ENCODE data around the gene NTNG2.
"Not testable (repeated sequence)": the region's sequence is repeated elsewhere in the genome, so short reads cannot be mapped to it uniquely, and the experiment has no call there.

Gene NTNG2, protein sequence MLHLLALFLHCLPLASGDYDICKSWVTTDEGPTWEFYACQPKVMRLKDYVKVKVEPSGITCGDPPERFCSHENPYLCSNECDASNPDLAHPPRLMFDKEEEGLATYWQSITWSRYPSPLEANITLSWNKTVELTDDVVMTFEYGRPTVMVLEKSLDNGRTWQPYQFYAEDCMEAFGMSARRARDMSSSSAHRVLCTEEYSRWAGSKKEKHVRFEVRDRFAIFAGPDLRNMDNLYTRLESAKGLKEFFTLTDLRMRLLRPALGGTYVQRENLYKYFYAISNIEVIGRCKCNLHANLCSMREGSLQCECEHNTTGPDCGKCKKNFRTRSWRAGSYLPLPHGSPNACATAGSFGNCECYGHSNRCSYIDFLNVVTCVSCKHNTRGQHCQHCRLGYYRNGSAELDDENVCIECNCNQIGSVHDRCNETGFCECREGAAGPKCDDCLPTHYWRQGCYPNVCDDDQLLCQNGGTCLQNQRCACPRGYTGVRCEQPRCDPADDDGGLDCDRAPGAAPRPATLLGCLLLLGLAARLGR

DNA sequence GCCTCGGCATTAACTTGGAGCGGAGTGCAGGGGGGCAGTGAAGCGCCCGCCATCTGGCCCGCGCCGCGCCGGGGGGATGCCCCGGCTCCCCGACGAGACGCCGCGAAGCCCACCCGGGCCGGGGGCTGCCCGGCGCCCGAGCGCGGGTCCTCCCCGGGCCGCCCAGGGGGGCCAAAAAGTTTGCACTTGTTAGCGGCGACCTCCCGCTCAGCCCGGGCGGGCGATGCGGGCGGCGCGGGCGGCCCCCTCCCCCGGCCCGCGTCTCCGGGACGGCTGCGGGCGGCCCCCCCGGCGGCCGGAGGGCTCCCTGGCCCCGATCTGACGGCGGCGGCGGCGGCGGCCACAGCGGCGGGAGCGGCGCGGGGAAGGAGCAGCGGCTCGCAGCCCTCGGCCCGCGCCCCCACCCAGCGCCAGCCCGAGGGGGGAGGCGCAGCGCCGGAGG is at the start of gene NTNG2:
Gene NTNG2, plus strand, starts transcription at position 316 of the 442 bp plus-strand sequence. CDS start 4,774 bp downstream, outside the sequence.
- no peak for DNase-seq (ENCODE audit: low spot score)

DNA sequence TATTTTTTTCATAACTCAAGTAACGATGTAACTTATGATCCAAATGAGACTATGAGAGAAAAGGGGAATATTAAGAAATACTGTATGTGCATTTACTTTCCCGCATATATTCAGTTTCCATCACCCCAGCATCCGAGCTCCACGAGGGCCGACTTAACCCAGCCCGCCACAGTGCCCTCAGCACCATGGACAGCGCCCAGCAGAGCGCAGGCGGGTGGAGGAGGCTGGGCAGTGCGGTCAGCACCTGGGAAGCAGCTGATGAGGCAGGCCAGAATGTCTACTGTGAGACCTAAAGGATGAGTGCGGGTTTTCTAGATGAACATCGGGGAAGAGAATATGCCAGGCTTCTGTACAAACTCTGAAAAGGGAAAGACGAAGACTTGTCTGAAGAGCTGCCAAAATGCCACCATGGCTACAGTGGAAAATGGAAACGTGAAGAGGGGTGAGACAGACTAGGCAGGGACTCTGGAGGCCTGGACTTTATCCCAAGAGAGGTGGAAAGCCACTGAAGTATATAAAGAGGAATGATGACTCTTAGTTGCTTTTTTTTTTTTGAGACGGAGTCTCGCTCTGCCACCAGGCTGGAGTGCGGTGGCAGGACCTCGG is 47.7 kb upstream of the NTNG2 start:
- DNase-seq (ENCODE audit: low spot score) = peak; percentile 42

DNA sequence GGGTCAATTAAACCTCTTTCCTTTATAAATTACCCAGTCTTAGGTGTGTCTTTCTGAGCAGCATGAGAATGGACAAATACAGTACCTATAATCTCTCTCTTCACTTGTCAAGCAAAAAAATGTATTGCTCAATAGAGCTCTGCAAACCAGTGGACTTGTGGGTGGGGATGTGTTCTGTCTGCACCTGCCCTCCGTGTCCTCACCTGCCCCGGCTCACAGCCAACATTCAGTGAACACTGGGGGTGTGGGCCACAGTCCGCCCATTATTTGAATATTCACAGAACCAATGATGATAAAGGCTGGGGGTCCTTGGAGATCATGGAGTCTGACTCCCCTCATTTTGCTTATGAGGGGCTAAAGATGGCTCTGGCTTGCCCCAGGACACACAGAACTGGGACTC is 45.3 kb upstream of the NTNG2 start:
- no peak for DNase-seq (ENCODE audit: low spot score)

DNA sequence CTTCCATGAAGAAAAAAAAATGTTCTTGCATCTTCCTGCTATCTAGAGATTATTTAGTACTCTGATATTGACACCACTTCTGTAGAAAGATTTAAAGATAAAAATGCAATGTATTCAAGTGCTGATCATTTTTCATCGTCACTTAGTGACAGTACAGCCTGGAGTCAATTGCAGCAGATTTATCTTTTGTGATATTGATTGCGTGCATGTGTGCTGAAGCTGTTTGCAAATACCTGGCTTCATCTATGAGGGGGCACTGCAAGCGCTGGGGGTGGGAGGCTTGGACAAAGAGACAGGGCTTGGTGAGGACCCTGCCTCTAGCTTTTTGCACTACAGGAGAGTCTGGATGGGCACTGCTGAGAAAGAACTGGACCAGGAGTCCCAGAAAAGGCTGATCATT is 44.2 kb upstream of the NTNG2 start:
- DNase-seq (ENCODE audit: low spot score) = no peak

DNA sequence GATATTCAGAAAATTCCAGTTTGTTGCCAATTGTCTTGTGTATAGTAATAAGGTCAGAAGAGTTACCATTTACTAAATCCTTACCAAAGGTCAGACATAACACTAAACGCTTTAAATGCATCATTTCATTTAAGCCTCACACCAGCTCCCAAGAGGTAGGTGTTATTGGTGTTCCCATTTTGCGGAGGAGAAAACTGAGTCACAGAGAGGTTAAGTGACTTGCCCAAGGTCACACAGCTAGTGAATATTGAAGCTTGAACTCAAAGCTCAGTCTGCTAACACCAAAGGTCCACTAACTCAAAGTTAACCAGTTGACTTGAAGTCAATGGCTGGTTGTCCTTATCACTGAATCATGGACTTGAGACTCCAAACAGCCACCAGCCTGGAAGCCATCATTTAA is 40.8 kb upstream of the NTNG2 start:
- no peak for DNase-seq (ENCODE audit: low spot score)

DNA sequence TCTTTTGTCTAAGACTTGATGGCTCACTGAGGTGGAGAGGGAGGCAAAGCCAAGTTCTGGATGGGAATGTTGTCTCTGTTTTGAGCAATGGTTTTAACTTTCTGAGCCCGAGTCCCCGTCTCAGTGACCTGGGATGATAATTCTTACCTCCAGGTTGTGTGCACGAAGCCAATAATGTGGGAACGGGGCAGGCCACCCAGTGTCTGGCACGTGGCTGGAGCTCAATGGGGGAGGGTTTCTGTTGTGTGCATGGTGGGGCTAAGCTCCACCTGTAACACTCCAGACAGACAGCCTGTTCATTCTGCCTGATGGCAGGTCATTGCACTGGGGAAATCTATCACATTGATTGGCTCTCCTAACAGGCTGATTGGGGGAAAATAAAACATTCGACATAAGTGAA is 37.1 kb upstream of the NTNG2 start:
- DNase-seq (ENCODE audit: low spot score) = no peak

DNA sequence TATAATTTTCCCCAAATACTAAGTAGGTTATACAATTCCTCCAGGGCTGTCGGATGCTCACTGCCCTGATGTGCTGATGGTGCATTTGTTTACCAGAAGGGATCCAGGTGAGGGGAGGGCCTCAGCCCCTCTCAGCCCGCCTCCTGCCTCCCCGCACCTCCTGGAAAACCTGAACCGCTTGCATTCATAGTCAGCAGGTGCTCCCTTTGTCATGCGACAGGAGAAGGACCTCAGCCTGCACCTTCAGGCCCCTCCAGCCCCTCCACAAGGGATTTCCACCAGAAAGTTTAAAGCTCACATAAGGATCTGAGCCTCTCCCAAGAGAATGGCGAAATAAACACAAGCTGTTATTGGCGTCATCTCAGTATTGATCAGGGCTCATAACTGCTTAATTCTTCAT is 36.5 kb upstream of the NTNG2 start:
- no peak for DNase-seq (ENCODE audit: low spot score)

DNA sequence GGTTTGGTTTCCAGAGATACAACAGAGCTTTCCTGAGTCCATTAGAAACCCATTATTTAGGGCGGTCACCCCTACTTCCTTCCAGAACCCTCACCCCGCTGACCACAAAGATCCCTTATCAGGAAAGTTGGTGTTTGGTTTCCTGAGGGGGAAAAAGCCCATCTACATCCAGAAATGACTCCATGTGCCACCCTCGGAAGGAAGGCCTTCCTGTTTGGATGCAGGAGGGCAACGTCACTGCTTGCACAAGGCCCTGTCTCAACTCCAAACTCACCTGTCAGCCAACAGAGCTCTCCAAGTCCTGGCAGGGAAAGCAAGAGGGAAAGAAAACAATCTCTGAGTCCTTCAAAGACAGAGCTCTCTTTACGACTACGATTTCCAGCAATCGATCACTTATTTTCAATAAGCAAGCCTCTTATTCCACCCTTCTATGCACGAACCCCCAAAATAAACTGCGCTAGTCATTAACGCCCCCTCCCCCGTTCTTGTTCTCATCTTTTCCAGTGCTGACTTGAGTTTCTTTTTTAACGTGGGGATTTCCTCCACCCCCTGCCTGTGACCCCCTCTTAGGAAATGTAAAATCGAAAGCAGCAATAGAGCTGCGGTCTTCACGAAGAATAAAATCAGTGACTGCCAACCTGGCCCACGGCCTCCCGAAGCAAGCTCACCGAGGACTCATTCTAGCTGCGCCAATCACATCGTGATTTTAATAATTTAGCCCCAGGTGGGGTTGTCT is 35.7 kb upstream of the NTNG2 start:
- no peak for DNase-seq (ENCODE audit: low spot score)

DNA sequence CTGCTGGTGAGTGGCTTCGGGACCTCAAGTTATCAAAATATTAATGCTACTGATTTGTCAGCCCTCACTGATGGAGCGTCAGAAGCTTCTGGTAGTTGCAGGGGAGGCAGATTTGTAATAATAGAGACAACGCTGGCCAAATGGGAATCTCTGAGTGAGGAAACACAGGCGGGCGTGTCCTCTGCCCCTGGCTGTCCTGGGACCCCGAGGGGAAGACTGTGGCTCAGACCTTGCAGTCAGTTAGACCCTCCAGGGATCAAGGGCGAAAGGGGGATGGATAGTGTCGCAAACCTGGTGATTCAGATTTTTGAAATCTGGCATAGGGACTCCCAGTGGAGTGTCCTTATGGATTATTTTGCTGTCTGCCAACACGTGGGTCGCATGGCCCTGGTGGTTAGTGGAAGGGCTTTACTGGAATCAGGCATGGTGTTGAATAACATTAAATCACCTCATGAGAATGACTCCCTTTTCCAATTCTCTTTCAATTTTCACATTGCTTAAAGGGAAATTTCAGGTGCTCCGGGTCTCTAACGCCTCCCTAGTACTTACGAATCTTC is 35.1 kb upstream of the NTNG2 start:
- DNase-seq (ENCODE audit: low spot score) = no peak

DNA sequence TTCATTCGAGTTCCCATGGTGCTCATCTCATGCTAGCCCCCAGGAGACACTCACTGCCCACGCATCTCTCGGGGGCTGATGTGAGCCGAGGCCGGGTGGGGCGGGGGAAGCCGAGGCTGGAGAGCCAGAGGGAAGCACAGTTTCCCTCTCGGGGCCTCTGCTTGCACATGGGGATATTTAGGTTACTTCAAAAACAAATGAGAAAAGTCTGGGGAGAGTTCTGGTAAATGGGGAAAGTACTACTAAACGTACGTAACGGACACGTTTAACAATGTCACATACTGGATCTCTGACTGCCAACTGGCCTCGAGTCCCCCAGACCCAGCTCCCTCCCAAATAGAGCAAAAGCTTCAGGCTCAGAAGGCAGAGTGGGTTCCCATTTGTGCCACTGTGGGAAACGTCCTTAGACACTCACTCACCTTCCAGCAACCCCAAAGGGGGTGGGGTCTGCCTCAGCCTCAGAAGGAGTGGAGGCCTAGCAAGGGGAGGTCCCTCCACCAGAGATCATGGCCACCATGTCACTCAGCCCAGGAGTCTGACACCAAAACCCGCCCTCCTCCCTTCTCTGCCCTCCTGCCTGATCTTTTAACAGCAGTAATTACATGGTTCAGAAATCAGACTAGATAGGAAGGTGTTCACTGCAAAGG is 33.8 kb upstream of the NTNG2 start:
- no peak for DNase-seq (ENCODE audit: low spot score)

DNA sequence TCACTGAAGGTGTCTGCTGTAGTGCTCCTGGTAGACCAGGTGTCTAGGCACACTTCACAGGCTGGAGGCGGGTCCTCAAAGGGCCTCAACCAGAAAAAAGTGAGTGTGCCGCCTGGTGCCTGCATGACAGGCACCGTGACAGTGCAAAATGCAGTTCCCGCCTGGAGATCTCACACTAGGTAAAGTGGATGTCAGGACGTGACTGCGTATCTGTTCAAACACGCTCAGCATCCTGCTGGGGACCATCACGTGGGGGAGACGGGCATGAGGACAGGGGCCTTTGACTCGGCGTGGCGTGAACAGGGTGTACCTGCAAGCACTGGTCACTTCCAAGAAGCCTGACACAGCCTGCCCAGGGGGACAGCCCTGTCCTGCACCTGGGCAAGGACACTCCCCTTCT is 32.3 kb upstream of the NTNG2 start:
- no peak for DNase-seq (ENCODE audit: low spot score)

DNA sequence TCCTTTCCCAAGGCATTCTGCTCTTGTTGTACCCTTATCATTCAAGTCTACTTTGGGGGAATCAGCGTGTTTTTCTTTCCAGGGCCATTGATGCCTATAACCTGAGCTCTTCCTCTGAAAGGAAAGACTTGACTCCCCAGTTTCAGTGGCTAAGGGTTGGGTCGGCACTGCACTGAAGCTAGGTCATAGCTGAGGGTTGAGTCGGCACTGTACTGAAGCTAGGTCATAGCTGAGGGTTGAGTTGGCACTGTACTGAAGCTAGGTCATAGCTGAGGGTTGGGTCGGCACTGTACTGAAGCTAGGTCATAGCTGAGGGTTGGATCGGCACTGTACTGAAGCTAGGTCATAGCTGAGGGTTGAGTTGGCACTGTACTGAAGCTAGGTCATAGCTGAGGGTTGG is 27.8 kb upstream of the NTNG2 start:
- not testable (repeated sequence) for DNase-seq (ENCODE audit: low spot score)

DNA sequence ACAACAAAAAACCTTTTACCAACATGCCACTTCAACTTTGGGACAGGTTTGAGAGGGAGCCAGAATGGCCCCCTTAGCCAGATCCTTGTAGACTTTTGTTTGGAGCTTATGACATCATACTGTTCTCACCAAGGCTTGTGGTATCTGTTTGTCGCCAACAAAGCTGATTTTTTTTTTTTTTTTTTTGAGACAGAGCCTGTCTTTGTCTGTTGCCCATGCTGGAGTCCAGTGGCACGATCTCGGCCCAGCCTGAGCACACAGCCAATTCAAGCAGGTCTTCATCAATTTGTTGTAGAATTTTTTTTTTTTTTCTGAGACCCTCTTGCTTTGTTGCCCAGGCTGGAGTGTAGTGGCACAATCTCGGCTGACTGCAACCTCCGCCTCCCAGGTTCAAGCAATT is 26.4 kb upstream of the NTNG2 start:
- DNase-seq (ENCODE audit: low spot score) = no peak

DNA sequence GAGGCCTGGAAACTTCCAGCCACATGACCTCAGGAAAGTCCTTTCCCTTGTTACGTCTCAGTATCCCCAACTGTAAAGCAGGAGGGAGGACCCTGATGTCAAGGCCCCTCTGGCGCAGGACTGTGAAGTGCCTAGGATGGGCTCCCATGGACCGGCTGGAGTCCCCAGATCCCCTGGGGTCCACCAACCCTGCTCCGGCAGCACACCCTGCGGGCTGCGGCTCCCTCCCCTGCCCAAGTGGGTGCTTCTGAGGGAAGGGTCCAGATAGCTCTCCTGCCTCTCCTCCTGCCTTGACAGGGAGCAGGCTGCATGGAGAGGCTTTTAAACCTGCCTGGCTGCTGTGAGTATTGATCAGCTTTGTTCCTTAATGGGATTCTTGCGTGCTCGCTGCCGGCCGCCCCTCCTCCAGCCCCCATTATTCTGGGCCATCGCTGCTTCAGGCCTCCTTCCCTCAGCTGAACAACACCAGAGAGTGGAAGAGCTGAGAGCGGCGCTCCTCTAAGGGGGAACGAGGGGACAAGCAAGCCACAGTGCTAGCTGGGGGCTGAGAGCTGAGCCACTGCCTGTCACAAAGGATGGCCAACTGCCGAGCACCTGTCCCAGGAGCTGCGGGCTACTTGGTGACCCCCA is 25.6 kb upstream of the NTNG2 start:
- DNase-seq (ENCODE audit: low spot score) = no peak

DNA sequence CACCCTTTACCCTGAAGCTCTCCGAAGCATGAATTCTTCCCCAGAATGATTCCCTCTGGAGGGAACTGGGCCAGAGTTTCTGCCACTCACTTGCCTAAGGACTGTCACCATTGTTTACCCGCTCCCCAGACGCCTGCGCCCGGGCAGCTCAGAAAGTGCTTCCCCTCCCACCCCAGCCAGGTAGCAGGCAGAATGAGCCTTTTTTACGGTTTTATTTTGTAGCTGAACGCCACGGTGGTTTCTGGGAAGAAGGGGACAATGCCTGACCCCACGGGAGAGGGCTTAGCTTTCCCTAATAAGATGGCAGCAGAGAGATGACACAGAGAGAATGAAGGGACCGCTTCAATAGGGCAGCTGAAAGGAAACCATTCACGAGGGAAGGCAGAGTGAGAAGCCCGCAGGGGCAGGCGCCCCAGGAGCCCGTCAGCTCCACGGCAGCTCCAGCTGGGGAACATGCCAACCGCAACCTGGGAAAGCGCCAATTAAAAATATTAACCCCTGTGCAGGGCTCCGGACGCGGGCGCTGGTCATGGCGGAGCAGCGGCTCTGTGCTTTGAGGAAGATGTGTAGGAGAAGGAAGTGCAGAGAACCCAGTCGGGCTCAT is 20.4 kb upstream of the NTNG2 start:
- no peak for DNase-seq (ENCODE audit: low spot score)

DNA sequence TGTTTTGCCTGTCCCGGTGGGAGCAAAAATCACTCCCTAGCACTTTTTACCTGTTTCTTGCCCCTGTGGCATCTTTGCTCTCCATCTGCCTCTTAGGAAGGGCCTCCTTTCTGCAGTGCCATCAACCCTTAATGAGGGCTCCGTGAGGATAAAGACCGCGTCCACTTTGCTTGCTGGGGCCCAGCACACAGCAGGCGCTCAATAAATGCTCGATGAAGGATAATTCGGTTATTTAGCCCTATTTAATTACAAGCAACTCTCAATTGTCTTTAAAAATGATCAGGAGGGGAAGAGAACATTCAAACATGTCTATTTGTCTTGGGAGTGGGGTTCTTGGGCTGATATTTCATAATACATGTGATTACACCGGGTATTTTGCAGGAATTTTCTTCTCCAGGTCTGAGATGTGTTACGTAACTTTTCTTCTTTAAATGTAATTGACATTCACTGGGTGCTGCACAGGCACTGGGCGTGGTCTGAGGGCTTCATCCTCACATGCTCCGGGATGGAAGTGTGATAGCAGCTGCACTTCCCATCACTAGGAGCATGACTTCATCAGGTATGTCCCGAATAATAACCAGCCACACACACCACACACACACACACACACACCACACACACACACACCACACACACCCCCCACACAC is 19.8 kb upstream of the NTNG2 start:
- no peak for DNase-seq (ENCODE audit: low spot score)

DNA sequence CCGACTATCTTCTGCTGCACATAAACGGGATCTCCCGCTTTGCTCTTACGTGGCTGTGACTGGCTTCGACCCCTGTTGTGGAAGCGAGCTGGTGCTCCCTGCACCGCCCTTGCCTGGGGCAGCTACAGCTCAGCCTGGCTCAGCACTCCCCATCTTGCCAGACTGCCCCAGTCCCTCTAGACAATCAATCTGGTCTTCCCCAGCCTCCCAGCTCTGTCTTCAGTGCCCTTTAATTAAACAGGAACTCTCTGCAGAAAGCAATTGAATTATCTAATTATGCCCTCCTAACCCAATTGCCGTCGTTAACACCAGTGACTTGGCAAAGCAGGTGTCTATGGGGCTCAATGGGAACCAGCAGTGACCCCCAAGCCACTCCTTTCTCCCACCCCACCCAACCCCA is 18.9 kb upstream of the NTNG2 start:
- DNase-seq (ENCODE audit: low spot score) = no peak

DNA sequence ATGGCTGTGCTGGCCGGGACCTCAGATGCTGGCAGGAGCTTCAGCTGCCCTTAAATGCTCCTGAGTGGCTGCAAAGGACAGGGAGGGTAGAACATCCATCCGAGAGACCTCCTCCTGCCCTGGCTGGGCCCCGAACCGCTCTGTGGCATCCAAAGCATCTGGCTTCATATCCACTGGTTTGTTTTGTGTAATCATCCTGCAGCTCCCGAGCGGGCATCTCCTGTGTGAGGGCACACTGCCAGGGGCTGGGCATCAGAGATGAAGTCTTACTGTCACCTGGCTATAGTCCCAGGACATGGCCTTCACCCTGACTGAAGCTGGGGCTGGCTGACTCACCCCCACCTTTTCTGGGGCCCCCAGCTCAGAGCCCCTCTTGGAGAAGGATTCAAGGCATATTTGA is 18.5 kb upstream of the NTNG2 start:
- no peak for DNase-seq (ENCODE audit: low spot score)

DNA sequence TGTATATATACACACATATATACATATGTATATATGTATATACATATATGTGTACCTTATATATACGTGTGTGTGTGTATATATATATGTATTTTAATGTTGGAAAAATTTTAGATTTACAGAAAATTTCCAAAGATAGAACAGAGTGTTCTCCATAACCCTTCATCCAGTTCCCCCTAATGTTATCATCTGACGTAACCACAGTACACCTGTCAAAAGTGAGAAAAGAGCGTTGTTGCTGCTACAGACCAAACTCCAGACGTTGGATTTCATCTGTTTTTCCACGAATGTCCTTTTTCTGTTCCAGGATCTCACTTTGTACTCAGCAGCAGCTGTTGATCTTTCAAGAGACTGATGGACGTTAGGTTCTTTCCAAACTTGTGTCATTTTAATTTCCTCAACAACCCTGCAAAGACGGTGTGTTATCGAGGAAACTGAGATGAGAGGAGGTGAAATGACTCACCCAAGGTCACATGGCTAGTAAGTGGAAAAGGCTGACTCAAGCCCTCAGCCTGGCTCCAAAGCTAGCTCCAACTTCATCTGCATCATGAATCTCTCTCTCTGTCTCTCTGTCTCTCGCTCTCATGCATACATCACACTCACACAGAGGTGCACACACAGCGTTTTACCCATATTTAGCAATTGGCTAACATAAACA is 17.0 kb upstream of the NTNG2 start:
- no peak for DNase-seq (ENCODE audit: low spot score)

DNA sequence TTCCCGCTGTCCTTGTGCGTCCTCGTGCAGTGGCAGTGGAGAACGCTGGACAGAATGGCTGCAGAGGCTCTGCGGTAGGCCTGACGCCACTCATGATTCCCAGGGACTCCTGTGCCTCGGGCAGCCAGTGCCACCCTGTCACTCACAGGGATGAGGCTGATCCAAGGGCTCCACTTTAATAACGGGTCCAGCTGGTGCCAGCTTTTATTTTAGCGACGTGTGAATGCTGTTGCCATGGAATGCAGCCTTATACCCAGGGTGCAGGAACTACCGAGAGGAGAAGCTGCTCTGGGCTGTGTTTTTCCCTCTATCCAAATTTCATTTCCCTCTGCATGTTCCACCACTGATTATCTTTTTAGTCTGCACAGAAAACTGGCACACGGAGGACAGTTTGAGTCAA is 15.8 kb upstream of the NTNG2 start:
- DNase-seq (ENCODE audit: low spot score) = no peak

Data from kidney capillary endothelial cell (primary cell).